Stimulated activated naive B cell treated with anti-CD40 and anti-IgM and Interleukin-4, amounts not matched to agents 10 μg/mL and 1 μg/mL and 100 μg/mL, for 72 hours (primary cell): ENCODE measurements around the gene LY6G5C.

ENCODE experiments used
- ATAC-seq, 2 donors: fragments of 150-1000 bp; cut with Tn5 transposase; replicated peaks; 2 replicates each; pipeline ENCODE4 v1.10.0; 2021; ENCODE audit warnings: moderate library complexity in 1 of 2
- DNase-seq: peaks from one replicate; pipeline ENCODE4 v3.0.0; 2021
- H3K27ac Mint-ChIP-seq: one replicate; pipeline ENCODE4 v1.8.0; 2022; ENCODE audit warnings: mild to moderate bottlenecking, mixed read lengths
- H3K27me3 Mint-ChIP-seq, 2 donors: one replicate each; pipeline ENCODE4 v1.8.0; 2022; ENCODE audit warnings: mixed read lengths in 2 of 2
- H3K36me3 Mint-ChIP-seq, 2 donors: one replicate each; pipeline ENCODE4 v1.8.0; 2022; ENCODE audit warnings: mixed read lengths in 2 of 2, mild to moderate bottlenecking in 1 of 2
- H3K4me1 Mint-ChIP-seq, 2 donors: one replicate each; pipeline ENCODE4 v1.8.0; 2022; ENCODE audit warnings: mixed read lengths in 2 of 2, mild to moderate bottlenecking in 1 of 2
- H3K4me3 Mint-ChIP-seq, 2 donors: one replicate each; pipeline ENCODE4 v1.8.0; 2022; ENCODE audit warnings: mild to moderate bottlenecking in 2 of 2, mixed read lengths in 2 of 2, moderate library complexity in 1 of 2
- H3K9me3 Mint-ChIP-seq, 2 donors: one replicate each; pipeline ENCODE4 v1.8.0; 2022; ENCODE audit warnings: mixed read lengths in 2 of 2, mild to moderate bottlenecking in 1 of 2

LY6G5C gene

DNA sequence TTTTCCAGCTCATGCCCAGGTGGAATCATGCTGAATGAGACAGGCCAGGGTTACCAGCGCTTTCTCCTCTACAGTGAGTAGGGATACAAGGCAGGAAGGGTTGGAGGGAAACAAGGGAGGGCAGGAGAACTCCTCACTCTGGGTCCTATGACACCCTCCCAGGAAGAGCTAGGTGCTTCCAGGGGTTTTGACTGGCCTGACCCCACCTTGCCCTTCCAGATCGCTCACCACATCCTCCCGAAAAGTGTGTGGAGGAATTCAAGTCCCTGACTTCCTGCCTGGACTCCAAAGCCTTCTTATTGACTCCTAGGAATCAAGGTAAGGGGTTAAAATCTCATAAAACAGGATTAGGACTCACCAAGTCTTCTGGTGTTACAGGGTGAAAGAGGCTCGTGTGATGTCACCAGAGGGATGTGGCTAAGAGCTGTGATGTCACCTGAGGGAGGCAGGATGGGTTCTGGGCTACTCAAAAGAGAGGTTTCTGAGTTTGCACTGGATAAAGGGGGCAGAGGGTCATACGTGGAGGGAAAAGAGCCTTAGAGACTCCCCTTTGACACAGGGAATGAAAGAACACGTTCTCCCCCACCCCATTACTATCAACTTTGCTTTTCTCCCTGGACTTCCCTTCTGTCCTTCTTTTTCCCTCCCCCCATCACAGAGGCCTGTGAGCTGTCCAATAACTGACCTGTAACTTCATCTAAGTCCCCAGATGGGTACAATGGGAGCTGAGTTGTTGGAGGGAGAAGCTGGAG, 23.3 kb downstream of the LY6G5C start:
- Mint-ChIP-seq H3K36me3 (peaks cover 45 to 58% of the 10 kb centered on the region in 2 donors), H3K4me1 (peaks cover 50 to 72% of the 10 kb centered on the region in 2 donors), H3K9me3 (no peaks in the 10 kb centered on the region), H3K27ac (no peak overlapping the region), H3K27me3 (no peaks in the 10 kb centered on the region), H3K4me3 (peak overlapping the region; percentile 95 to 97)
- DNase-seq (no peak), ATAC-seq (no peak)

DNA sequence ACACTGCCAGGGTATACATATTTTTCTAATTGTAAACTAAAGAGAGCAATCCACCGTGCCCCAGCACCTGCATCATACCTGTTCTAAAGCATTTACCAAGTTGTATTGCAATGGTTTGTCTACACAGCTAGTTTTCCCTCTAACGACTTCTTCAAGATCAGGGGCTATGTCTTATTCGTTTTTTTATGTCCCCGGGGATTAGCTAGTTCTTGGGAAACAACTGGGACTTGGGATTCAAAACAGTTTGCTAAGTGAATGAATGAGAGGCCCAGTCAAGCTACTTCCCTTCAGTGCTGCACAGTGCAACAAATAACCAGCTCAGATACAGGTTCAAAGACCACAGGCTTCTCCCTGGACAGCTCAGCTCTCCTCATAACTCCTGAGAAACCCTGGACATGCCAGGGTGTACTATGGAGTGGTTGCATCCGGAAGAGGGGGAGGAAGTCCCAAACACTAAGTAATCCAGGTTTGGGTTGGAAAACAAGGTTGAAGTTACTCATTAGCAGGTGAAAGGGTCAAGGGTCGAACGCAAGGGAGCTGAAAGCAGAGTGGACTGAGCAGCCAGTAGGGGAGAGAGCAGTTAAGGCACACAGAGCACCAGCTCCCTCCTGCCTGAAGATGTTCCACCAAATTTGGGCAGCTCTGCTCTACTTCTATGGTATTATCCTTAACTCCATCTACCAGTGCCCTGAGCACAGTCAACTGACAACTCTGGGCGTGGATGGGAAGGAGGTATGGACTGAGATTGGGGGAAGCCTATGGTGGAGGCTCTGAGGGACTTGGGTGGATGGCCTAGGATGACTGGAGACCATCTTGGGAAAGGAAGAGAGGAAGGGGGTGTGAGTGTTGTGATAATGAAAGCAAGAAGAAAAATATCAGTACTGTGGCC, 25.3 kb downstream of the LY6G5C start, which contains the start of gene APOM:
APOM (plus strand) TSS at position 546 of the 889 bp plus-strand sequence; CDS start at position 619, 73 bp downstream.
- no peaks in the 10 kb centered on the region for H3K9me3 Mint-ChIP-seq
- peak within 1 kb of the TSS; percentile 11 for H3K27ac Mint-ChIP-seq
- H3K27me3 Mint-ChIP-seq, result no peaks in the 10 kb centered on the region
- H3K4me3 Mint-ChIP-seq, result peak within 1 kb of the TSS in 1 of 2 donors; percentile 28
- H3K36me3 Mint-ChIP-seq, result peaks cover 48 to 61% of the 10 kb centered on the region in 2 donors
- H3K4me1 Mint-ChIP-seq, result peaks cover 46 to 68% of the 10 kb centered on the region in 2 donors
- DNase-seq, result no peak
- ATAC-seq, result no peak

DNA sequence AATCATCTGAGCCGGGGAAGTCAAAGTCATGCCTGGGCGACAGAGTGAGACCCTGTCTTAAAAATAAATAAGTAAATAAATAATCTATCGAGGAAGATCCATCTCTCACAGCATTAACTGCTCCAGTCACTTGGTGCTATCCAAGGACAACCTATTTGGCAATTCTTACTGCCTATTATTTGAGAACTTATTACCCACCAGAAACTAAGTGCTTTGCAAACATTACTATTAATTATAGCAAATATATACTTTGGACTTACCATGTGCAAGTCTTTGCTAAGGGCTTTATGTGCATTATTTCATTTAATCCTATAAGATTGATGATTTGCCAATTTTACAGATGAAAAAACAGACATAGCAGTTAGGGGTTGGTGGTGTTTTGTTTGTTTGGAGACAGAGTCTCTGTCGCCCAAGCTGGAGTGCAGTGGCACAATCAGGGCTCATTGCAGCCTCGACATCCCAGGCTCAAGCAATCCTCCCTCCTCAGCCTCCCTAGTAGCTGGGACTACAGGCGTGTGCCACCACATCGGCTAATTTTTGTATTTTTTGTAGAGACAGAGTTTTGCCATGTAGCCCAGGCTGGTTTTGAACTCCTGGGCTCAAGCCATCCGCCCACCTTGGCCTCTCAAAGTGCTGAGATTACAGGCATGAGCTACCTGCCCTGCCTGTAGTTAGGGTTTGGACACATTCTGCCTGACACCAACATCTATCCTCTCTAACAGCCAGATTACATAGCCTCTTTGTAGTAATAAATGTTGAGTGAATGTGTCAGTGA, 26.1 kb downstream of the LY6G5C start:
- DNase-seq (no peak), ATAC-seq (no peak)
- H3K4me1 Mint-ChIP-seq, result peaks cover 46 to 73% of the 10 kb centered on the region in 2 donors
- H3K4me3 Mint-ChIP-seq, result no peak overlapping the region
- H3K36me3 Mint-ChIP-seq, result peaks cover 50 to 56% of the 10 kb centered on the region in 2 donors
- H3K9me3 Mint-ChIP-seq, result no peaks in the 10 kb centered on the region
- no peaks in the 10 kb centered on the region for H3K27me3 Mint-ChIP-seq
- no peak overlapping the region for H3K27ac Mint-ChIP-seq

DNA sequence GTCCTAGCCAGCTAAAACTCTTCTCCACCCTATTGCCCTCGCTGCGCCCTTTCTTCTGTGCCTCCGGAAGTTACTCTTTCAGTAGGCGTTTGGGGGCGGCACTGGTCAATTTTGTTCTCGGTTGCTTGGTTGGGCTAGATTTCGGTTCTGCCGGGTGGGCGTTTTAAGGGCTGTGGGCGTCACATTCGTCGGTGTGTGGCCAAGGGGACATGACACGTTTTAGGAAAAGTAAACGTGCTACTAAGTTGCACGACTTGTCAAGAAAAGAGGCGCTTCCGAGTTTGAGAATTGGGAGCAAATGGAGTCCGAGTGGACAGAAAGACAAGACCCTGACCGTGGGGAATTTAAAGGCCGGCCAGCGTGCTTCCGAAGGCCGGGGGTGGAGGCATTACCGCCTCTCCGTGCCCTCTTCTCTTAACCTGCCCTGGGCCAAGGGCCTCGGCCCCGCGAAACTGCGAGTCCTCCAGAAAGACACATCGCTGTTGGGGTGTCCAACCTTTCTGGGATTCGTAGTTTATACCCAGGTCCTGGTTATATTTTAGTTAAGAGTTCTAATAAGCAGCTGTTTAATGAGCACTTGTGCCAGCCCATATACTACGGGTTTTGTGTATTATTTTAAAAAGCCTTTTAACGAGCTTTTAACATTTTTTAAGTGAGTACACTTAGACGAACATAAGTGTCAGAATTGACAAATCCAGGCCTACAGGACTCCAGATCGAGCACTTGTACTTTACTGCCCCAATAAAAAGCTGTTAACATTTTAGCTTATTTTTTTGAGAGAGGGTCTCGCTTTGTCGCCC, 27.7 kb downstream of the LY6G5C start:
- Mint-ChIP-seq H3K9me3 (no peaks in the 10 kb centered on the region), H3K4me3 (peak overlapping the region; percentile 96), H3K4me1 (peaks cover 34 to 66% of the 10 kb centered on the region in 2 donors), H3K36me3 (peaks cover 41 to 54% of the 10 kb centered on the region in 2 donors), H3K27me3 (no peaks in the 10 kb centered on the region), H3K27ac (peak overlapping the region; percentile 99)
- DNase-seq (no peak), ATAC-seq (peak; percentile 70 to 75)

DNA sequence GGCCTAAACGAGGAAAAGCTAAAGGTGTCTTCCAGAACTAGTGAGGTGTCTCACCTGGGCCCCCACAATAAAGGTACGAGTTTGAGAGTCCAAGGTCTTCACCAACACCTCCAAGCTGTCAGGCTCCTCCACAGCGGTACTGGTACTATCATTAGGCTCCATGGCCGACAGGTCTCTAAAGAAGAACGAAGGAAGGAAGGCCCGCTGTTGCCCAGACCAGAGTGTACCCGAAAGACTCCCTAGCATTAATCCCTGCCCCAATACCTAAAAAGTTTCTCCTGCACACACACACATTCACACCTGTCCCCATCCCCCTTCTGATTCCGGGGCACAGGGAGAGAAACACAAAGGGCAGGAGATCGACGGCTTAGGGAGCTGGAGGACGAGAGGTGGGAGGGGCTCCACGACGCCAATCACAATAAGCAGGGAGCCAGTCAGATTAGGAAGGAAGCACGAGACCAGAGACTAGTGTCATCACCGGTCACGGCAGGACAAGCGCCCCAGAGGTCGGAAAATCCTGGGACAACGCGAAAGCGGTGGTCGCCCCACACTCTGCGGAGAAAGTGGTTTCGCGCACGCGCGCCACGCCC, 29.2 kb downstream of the LY6G5C start:
- DNase-seq (no peak), ATAC-seq (peak; percentile 60 to 65)
- H3K4me3 Mint-ChIP-seq, result peak overlapping the region; percentile 96
- H3K4me1 Mint-ChIP-seq, result peaks cover 24 to 52% of the 10 kb centered on the region in 2 donors
- no peaks in the 10 kb centered on the region for H3K9me3 Mint-ChIP-seq
- peaks cover 45 to 57% of the 10 kb centered on the region in 2 donors for H3K36me3 Mint-ChIP-seq
- no peaks in the 10 kb centered on the region for H3K27me3 Mint-ChIP-seq
- H3K27ac Mint-ChIP-seq, result peak overlapping the region; percentile 99

DNA sequence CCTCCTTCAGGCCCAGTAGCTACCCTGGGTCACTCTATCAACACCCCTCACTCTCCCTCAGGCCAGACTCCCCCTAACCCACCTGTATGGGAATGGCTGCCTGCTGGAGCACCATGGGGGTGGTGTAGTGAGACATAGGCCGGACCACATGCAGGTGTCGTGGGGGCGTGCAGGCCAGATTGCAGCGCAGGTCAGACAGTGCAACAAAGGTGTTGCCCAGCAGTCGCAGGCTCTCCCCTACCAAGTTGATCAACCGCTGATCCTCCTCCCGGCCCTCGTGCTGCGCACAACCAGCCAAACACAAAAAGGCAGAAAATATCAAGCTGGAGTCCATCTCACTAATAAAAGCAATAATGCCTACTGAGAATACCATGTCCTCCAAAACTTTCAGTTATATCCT, 35.5 kb downstream of the LY6G5C start:
- peaks cover 4 to 15% of the 10 kb centered on the region in 2 donors for H3K4me1 Mint-ChIP-seq
- no peak for ATAC-seq
- DNase-seq, result no peak
- no peaks in the 10 kb centered on the region for H3K27me3 Mint-ChIP-seq
- peak overlapping the region; percentile 88 for H3K27ac Mint-ChIP-seq
- no peak overlapping the region for H3K4me3 Mint-ChIP-seq
- peaks cover 36 to 61% of the 10 kb centered on the region in 2 donors for H3K36me3 Mint-ChIP-seq
- H3K9me3 Mint-ChIP-seq, result no peaks in the 10 kb centered on the region

DNA sequence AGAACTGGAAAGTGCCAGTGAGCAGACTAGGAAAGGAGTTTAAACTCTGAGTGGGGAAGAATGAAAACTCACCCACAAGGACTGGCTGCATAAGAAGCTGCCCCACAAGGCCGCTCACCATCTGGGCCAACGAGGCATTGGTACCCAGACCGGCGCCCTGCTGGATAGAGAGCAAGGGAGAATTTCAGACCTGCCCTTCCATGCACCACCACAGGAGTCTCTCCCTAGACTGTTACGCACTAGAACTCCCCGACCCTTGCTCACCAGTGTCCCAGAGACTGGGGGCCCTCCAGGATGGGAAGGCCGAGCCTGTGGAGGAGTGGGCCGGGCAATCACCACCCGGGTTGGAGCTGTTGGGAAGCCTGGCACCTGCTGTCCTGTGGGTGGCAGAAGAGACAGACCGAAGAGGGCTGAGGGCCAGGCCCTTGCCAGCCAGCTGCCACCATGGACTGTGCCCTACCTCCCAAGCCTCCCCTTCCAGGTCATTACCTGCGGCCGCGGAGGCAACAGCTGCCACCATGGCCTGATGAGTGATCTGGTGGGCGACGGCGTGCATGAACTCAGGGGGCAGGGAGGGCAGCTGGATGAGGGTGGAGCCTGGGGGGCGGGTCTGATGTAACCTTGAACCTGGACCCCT, 36.9 kb downstream of the LY6G5C start:
- H3K27me3 Mint-ChIP-seq, result no peaks in the 10 kb centered on the region
- DNase-seq, result no peak
- peaks cover 0 to 2% of the 10 kb centered on the region in 2 donors for H3K4me1 Mint-ChIP-seq
- H3K4me3 Mint-ChIP-seq, result no peak overlapping the region
- ATAC-seq, result no peak
- no peaks in the 10 kb centered on the region for H3K9me3 Mint-ChIP-seq
- peaks cover 32 to 61% of the 10 kb centered on the region in 2 donors for H3K36me3 Mint-ChIP-seq
- no peak overlapping the region for H3K27ac Mint-ChIP-seq

DNA sequence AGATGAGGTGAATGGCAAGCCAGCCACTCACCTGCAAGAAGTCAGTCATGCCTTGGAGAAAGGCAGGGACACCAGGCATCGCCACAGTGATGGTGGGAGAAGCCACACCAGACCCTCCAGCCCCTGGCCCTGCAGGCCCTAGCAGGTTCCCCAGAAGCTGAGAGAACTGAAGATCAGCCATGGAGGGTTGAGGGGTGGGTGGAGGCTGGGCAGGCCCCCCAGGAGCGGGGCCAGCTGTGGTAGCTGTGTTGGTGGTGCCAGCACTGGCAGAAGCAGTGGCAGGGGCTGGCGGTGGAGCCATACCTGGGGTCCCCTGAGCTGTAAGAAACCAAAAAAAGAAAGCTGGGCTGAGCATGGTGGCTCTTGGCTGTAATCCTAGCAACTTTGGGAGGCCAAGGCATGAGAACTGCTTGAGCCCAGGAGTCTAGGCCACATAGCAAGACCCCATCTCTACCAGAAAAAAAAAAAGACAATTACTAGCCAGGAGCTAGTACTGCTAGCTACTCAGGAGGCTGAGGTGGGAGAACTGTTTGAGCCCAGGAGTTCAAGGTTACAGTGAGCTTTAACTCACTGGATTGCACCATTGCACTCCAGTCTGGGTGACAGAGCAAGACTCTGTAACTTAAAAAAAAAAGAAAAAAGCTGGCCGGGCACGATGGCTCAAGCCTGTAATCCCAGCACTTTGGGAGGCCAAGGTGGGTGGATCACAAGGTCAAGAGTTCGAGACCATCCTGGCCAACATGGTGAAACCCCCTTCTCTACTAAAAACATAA, 37.9 kb downstream of the LY6G5C start:
- DNase-seq, result no peak
- no peak overlapping the region for H3K4me3 Mint-ChIP-seq
- peaks cover 29 to 53% of the 10 kb centered on the region in 2 donors for H3K36me3 Mint-ChIP-seq
- no peaks in the 10 kb centered on the region for H3K9me3 Mint-ChIP-seq
- H3K27ac Mint-ChIP-seq, result peak overlapping the region; percentile 25
- H3K4me1 Mint-ChIP-seq, result no peaks in the 10 kb centered on the region
- no peaks in the 10 kb centered on the region for H3K27me3 Mint-ChIP-seq
- ATAC-seq, result no peak

DNA sequence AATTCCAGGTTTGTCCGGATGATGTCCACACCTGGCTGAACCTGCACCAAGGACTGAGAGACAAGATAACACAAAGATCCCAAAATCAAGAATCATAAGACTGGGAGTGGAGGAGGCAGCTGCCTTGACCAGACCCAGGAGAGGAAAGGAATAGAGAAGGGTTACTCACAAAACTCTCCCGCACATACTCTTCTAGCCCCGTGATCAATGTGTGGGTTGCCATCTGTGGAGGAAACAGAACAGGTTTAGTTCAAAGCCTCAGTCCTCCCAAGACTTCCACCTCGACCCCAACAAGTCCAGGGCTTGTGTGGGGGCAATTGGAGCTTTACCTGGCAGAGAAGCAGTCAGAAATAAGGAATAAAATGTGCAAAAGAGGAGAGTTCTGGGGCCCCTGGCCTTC, 39.5 kb downstream of the LY6G5C start:
- H3K27ac Mint-ChIP-seq, result no peak overlapping the region
- peaks cover 0 to 6% of the 10 kb centered on the region in 2 donors for H3K4me1 Mint-ChIP-seq
- DNase-seq, result no peak
- H3K9me3 Mint-ChIP-seq, result no peaks in the 10 kb centered on the region
- H3K4me3 Mint-ChIP-seq, result no peak overlapping the region
- H3K27me3 Mint-ChIP-seq, result no peaks in the 10 kb centered on the region
- peaks cover 27 to 57% of the 10 kb centered on the region in 2 donors for H3K36me3 Mint-ChIP-seq
- ATAC-seq, result no peak

DNA sequence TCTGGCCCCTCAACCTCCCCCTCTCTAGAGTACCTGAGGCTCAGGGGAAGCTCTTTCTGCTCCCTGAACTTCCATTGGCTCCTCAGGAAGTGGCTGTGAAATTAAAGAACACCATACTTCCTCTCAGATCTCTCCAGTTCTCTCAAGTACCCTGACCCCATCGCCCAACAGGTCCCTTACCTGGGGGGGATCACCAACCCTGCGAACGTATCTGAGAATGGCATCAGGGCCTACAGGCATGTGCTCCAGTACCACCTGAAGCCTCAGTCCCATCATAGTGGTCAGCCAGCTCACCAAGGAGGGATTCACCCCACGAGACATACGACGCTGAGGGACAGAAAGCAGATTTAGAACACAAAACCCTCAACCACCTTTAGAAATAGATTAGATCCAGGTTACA, 40.3 kb downstream of the LY6G5C start:
- H3K27ac Mint-ChIP-seq, result peak overlapping the region; percentile 9
- peaks cover 30 to 60% of the 10 kb centered on the region in 2 donors for H3K36me3 Mint-ChIP-seq
- peaks cover 2 to 6% of the 10 kb centered on the region in 2 donors for H3K4me1 Mint-ChIP-seq
- H3K9me3 Mint-ChIP-seq, result no peaks in the 10 kb centered on the region
- H3K27me3 Mint-ChIP-seq, result no peaks in the 10 kb centered on the region
- DNase-seq, result no peak
- no peak overlapping the region for H3K4me3 Mint-ChIP-seq
- ATAC-seq, result no peak

DNA sequence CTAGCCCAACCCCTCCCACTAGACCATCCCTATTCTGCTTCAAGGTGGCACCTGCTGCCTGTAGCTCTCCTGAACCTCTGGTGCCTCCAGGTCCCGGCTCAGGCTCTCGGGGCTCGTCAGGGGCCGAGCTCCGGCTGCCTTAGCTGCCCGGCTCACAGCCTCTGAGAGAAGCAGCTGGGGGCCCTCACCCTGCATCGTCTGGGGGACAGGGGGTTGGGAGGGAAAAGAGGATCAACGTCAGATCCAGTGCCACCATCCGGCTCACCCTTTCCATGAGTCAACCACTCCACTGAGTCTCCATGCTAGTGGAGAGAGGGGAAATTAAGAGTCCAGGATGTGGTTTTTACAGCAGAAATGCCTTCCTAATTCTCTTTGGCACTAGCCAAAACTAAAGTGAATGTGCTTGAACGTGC, 41.4 kb downstream of the LY6G5C start:
- no peak overlapping the region for H3K4me3 Mint-ChIP-seq
- peak overlapping the region; percentile 65 for H3K27ac Mint-ChIP-seq
- ATAC-seq (no peak), DNase-seq (no peak)
- peaks cover 27 to 60% of the 10 kb centered on the region in 2 donors for H3K36me3 Mint-ChIP-seq
- H3K4me1 Mint-ChIP-seq, result peaks cover 4 to 6% of the 10 kb centered on the region in 2 donors
- H3K27me3 Mint-ChIP-seq, result no peaks in the 10 kb centered on the region
- no peaks in the 10 kb centered on the region for H3K9me3 Mint-ChIP-seq

DNA sequence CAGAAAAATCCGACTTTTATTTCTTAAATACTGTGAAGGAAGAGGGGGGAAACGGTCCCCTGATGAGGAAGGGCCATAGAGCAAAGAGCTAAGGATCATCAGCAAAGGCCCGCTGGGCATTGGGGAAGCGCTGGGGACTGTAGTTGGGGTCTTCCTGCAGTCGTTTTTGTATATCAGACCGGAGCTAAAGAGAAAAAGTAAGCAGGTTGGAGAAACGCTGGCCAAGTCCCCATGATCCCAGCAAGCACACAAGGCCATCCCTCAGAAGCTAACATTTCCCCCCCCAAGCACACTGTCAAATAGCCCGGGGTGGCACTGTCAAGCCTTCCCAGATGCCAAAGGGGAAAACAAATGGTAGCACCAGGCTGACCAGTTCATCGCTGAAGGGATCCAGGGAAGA, 41.8 kb downstream of the LY6G5C start:
- DNase-seq, result no peak
- Mint-ChIP-seq H3K4me3 (no peak overlapping the region), H3K4me1 (peaks cover 4 to 8% of the 10 kb centered on the region in 2 donors), H3K27me3 (no peaks in the 10 kb centered on the region), H3K36me3 (peaks cover 28 to 62% of the 10 kb centered on the region in 2 donors), H3K27ac (peak overlapping the region; percentile 5), H3K9me3 (no peaks in the 10 kb centered on the region)
- no peak for ATAC-seq
